ENCODE results near the gene HIPK3.

GRCh38 chr11:33317662-33318061, 60.5 kb downstream of the HIPK3 start:
- TF ChIP-seq POLR2A (IDR thresholded peaks at IDR 0.05; ENCODE audit: low read depth, low read length), result no peak
- no peak for TF ChIP-seq POLR2AphosphoS5 (IDR thresholded peaks at IDR 0.05; ENCODE audit: low read depth, low read length)
- TF ChIP-seq TAF1 (IDR thresholded peaks at IDR 0.05; ENCODE audit: borderline replicate concordance, low read depth, low read length), result no peak

Measured in GM12892 (cell line).